HT1080 (cell line): ENCODE measurements around the gene CUX1. TPM values are rescaled to one million over a fixed set of nuclear protein-coding genes. Genes with fewer than 3 reads are reported as not detected.
"Not testable (repeated sequence)": the region's sequence is repeated elsewhere in the genome, so short reads cannot be mapped to it uniquely, and the experiment has no call there.

ENCODE experiments used
- DNase-seq: peaks from one replicate; pipeline ENCODE4 v3.0.0-alpha.2; 2015; ENCODE audit warnings: low read depth
- total RNA-seq: library from RNA; depleted of rRNA; stranded (reverse); fragments of >200 nt; shearing (Covaris generic); gene quantifications from 2 replicates; pipeline ENCODE4 v1.2.3, GENCODE V29; 2014

CUX1 gene
- total RNA-seq, 1 experiment from 2014 or later: 21.2 TPM

- DNase-seq: no peak
These were observed 159.0 kb downstream of the CUX1 start for GRCh38 chr7:101976411-101976810.

DNA sequence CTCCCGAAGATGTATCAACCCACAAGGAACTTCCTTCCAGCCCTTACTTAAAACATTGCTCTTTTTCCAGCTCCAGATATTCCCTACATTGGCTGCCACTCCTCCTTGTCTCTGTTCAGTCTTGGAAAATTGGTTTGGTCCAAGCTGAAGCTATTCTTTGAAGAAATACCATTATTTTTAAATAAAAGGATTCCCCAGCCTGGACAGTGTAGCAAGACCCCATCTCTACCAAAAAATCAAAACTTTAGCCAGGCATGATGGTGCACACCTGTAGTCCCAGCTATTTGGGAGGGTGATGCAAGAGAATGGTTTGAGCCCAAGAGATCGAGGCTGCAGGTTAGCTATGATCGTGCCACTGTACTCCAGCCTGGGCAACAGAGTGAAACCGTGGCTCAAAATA is 159.8 kb downstream of the CUX1 start:
- no peak for DNase-seq

GRCh38 chr7:101978683-101979082 is 161.3 kb downstream of the CUX1 start:
- DNase-seq: no peak

GRCh38 chr7:101983147-101983811 is 165.9 kb downstream of the CUX1 start:
- no peak for DNase-seq

DNA sequence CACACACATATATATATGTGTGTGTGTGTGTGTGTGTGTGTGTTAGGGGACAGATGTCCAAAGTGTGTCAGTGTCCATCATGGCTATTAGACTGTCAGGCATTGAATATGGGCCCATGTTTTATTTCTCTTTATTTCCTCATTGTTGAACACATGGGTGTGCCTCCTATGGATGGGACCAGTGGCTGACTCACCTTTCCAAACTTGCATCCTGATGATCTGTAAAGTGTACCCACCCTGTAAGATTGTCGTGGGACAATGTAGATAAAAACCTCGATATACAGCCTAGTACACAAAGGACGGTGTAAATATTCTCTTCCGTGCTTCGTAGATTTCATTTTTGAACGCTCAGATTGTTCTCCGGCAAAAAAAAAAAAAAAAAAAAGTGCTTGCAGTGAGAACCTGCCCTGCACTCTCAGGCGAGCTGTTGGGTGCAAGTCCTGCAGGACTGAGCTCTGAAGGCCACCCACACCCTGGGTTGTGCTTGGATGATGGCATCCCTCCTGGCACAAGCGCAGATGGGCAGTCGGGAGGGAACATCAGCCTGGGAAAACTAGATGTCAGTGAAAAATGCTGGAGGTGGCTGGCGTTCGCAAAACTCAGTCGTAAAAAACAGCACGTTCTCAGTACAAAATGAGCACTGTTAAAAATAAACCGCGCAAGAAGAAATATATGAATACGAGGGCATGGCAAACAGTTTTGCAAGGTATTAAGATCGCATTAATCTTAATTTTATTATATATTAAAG is 166.9 kb downstream of the CUX1 start:
- no peak for DNase-seq

- DNase-seq: no peak
These were observed 167.9 kb downstream of the CUX1 start for GRCh38 chr7:101985057-101985902.

- no peak for DNase-seq
These were observed 168.7 kb downstream of the CUX1 start for GRCh38 chr7:101985903-101986734.

GRCh38 chr7:101987494-101987893 is 170.1 kb downstream of the CUX1 start:
- DNase-seq: no peak

- DNase-seq: not testable (repeated sequence)
These were observed 170.6 kb downstream of the CUX1 start for GRCh38 chr7:101988060-101988459.

DNA sequence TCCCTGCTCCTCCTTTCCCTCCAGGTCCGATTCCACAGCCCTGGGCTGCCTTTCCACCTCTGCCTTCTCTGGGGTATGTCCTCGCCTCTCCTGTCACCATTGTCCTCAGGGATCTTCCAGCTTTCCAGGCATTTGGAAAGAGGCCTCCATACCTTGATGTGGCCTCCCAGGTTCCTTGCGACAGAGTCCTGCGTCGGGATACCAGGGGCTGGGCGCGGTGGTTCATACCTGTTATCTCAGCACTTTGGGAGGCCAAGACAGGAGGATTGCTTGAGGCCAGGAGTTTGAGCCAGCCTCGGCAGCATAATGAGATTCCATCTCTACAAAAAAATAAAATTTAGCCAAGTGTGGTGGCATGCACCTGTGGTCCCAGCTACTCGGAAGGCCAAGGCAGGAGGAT is 171.1 kb downstream of the CUX1 start:
- no peak for DNase-seq

DNA sequence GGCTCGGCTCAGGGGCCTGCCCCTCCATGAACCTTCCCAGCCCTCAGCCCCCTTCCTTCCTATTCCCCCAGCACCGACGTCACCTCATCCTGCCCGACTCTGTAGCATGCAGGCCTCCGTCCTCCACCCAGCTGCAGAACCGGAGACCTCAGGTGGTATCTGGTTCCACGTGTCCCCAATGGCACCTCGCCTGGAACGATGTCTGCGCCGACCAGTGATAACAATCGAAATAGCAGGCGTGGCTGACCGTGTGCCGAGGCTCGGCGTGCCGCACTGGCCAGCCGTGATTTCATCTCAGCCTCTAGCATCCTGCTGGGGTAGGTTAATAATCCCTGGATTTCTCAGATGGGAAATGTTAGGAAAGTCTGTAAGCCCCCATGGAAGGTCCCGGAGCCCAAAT is 171.7 kb downstream of the CUX1 start:
- DNase-seq: no peak

DNA sequence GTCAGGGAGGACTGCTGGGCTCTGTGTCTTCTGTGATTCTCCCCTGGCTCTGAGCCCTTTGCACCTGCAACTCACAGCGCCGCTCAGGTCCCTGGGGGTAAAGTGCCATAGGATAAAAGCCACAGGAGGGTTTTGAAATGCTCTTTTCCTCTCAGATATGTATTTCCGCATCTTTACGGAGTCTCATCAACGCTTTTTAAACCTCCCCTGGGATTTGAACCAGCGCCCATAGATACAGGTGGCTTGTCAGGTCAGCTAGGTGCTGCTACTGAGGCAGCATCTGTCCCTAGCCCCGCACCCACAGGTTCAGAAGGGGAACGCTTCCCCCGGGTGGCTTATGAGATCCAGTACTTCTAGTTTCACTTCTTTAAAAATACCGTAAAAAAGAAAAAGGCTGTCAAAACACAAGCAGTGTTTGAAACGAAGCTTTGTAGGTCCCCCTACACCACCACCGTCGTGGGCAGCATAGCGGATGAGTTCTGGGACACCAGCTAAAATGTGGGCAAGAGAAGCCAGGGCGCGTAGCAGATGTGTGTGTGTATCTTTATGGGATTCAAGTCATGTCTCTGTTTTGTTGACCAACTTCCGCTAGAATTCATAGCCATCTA is 173.5 kb downstream of the CUX1 start:
- no peak for DNase-seq

- no peak for DNase-seq
These were observed 174.4 kb downstream of the CUX1 start for GRCh38 chr7:101991860-101992259.

GRCh38 chr7:101993311-101993710 is 175.9 kb downstream of the CUX1 start:
- DNase-seq: no peak

DNA sequence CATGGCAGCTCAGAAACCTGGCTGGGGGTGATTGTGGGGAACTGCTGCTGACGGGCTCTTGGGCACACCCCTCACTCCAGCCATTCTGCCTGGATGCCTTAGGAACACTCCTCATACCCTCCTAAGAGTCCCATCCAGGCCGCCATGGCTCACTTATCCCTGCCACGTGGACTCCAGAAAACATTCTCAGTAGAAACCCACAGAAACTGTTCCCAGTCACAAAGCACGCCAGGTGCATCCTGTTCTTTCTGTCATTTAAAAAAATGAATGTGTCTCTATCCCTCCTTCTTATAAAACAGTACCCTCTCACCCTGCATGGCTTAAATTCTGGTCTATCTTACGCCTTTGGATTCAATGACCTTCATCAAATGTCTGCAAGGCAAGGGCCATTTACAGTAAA is 177.7 kb downstream of the CUX1 start:
- DNase-seq: no peak

DNA sequence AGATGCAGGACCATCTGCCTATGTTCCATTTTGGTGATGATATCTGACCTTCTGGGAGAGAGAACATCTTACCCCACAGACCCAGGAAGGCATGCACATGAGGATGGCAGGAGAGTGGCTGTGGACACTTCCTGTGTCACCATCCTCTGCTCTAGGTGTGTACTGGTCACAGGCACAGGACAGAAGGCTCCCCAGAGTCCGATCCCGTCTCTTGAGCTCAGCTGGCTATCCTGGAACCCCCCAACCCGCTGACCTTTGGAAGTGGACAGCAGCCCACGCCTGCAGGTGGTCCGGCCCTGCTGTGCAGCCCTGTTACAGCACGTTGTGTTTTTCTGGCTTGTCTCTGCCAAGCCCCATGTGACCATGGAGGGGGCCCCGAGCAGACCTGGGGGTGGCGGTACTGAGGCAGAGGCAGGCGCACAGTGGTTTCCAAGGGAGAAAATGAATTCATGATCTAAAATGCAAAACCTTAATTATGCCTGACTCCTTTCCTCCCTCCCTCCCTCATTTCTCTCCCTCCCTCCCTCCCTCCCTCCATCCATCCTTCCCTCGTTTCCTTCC is 178.8 kb downstream of the CUX1 start:
- DNase-seq: no peak

DNA sequence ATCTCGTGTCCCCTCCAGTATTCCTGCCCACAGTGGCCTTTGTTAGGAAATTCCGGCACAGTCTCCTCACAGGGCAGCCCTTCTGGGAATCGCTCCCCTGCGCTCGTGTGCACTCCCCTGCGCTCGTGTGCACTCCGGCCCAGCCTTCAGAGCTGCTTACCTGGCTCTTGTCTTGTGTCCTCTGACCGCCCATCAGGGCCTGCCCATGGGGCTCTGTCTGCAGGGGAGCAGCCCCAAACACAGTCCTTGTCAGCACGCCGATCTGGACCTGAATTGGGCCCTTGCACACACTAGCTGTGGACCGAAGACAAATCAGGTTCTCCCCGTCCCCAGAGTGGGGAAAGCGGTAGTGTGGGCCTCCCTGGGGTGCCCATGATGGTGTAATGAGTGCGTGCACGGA is 179.4 kb downstream of the CUX1 start:
- no peak for DNase-seq

DNA sequence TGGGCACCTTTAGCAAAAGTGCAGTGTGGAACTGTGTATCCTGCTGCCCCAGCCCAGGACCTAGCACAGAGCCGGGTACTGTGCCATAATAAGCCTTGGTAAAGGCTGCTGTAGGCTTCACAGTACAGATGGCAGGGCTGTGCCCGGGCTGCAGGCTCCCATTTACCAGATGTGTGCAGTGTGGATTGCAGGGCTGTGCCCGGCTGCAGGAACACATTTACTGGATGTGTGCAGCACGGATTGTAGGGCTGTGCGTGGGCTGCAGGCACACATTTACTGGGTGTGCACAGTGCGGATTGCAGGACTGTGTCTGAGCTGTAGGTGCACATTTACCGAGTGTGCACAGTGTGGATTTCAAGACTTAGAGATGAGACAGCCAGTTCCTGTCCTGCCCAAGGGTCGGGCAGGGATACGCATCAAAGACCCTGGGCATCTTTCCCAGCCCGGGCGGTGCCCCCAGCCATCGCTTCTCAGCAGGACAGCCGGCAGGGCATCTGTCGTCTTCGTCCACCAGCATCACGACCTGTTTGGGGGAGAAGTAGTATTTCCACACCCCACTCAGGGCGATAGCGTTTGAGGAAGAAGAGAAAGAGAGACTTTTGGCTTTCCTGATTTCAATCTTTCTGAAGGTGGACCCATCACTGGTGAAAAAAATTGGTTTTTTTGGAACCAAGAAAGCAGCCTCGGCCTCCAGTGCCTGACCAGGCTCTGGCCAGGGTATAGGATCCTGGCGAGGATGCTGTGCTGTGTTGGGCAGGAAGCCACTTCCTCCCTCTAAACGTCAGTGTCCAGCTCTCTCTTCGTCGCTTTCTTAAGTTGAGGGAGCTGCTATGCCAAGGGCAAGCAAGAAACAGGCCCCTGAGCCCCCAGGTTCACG is 180.8 kb downstream of the CUX1 start:
- DNase-seq: no peak

GRCh38 chr7:101998906-101999240 is 181.4 kb downstream of the CUX1 start:
- no peak for DNase-seq

DNA sequence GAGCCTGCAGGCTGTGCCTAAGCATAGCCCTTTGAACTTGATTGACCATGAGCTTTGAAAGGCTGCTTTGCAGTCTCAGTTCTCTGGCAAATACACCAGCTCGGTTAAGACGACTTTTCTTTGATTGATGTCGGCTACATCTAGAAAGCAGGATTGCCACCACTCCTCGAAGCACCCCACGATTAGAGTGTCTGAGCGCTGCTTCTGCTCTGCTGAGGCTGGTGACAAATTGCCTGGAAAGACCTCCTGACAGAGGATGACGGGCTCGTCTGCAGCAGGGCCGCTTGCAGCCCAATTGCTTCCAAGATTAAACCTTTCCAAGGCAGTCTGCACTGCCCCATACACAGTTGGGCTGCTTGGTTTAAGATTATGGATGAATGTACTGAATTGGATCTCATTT is 182.0 kb downstream of the CUX1 start:
- no peak for DNase-seq
